Right lung (tissue), 5 donors: ENCODE data around the gene LRP1. TPM values are rescaled to one million over a fixed set of nuclear protein-coding genes. Genes with fewer than 3 reads are reported as not detected.

Experiments used
- DNase-seq, 2 donors: peaks; one replicate each; pipeline ENCODE4 v3.0.0-alpha.2; 2013
- polyA plus RNA-seq, 5 donors: library from polyadenylated mRNA; unstranded; fragments of 120-200 nt; gene quantifications; one replicate each; pipeline versions ENCODE4 v1.2.1 to v1.2.3, GENCODE V29; 2013; ENCODE audit warnings: inconsistent platforms in 1 of 5, low replicate concordance in 1 of 5; ENCODE audit not compliant: insufficient read length in 5 of 5, insufficient read depth in 1 of 5

The LRP1 gene
- polyA plus RNA-seq, 5 donors, result 83.7 to 168 (median 101) TPM

DNA sequence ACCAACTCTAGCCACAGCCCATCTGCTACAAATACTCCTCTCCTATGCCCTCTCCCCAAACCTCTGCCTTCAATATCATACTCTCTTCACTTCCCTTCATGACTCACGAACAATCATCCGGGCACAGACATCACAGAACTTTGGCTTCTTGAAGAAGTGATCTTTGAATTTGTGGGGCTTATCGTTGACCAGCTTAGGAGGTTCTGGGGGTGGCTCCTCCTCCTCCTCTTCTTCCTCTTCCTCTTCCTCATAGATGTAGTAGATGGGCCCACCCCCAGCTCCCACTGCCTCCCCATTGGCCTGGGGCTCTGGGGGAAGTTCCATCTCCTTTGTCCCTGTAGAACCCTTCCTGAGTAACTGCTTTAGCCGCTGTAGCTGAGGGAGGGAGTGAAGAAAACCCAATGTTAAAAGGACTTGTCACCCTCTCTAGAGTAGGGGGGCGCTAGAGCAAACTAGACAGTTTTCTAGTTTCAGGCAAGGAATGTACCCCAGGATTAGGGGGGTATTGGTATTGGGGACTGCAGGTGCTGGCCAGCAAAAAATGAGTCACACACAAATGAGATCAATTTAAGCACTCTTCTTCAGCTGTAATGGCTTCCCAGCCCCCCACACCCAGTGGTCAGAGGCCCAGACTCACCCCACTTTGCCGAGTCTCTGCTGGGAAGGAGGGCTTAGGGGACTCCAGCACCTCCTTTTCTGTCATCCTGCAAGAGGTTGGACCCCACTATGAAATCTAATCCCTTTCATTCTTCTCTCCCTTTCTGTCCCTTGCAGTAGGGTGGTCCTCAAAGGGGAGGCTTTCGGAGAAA lies 120.9 kb downstream of the LRP1 start:
- DNase-seq, result no peak

DNA sequence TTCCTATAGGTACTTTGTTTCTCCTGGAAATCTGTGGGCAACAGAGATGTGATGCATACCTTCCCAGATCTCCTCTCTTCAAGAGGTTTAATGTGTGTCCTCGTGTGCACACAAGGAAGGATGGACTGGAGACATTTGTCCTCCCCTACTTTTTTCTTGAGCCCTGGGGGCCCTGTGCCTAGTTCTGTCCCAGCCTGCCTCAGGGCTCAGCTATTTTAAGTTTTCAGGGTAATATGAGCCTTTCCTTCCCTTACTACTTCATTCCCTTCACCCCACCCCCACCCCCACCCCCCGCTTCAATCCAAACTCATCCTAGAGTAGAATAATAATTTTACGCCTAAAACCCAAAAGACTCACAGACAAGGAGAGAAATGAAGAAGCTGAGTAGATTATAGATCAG lies 122.3 kb downstream of the LRP1 start:
- no peak for DNase-seq

DNA sequence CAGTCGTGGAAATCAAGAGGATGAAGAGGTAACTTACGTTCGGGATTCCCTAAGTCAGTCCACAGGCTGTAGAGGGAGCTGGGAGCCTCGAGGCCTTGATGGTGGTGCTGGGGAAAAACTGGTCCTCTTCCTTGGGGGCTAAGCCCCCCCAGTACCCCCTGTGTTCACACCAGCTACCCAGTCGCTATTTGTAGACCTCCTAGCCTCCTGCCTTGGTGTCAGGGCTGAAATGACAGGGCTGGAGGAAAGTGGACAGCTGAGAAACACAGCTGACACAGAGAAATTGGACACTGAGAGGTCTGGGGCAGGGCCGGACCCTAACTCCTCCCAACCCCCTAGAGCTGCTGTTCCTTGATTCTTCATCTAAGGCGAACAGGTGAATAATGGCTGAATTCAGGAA lies 122.7 kb downstream of the LRP1 start, which contains the start of gene STAC3:
Gene STAC3 (minus strand): TSS at position 232 of the 400 bp plus-strand sequence. CDS start 1,551 bp downstream, outside the sequence.
- no peak for DNase-seq

DNA sequence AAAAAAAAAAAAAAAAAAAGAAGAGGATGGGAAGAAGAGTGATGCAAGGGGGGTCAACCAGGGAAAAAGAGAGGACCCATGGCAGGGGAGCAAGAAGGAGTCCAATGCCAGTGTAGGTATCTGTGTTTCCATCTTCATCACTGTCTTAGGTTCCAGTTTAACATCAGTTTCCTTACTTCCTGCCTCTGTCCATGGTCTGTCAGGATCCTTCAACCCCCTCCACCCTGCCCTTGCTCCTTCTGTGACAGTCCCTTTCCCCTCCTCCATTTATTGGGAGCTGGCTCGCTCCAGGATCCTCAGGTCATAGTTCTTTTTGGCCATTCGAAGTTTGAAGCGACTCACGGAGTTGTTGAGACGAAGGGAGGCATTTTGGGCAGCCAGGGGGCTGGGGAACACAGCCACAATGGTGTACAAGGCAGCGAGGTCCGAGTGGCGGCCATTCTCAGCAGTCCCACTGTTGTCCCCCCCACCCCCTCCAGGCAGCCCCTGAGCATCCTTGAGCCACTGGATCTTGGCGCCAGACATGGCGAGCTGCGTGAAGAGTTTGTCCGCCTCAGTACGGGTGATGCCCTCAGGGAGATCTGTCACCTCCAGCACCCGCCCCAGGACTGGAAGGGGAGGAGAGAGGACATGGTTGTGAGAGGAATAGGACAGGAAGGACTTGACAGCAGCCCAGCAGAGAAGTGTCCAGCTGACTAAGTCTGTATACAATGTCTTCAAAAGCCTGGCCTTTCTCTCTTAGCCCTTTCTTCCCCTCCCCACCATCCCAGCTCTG lies 126.4 kb downstream of the LRP1 start:
- no peak for DNase-seq

DNA sequence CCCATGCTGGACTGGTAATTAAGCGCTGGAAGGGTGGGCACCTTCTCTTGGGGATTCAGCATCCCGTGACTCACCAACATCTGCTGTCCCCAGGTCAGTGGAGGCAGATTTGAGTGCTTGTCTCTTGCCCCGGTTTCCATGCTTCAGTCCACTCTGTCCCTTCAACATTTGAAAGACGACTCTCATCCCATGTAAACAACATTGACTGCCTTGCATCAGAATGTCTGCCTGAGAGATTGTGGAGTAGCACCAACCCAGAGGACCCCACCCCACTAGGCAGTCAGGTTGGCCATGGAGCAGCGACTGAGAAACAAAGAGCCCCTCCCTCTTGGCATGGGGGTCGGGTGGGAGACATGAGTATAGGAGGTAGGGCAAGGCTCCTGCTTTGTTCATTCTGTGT lies 127.6 kb downstream of the LRP1 start:
- DNase-seq, result no peak

DNA sequence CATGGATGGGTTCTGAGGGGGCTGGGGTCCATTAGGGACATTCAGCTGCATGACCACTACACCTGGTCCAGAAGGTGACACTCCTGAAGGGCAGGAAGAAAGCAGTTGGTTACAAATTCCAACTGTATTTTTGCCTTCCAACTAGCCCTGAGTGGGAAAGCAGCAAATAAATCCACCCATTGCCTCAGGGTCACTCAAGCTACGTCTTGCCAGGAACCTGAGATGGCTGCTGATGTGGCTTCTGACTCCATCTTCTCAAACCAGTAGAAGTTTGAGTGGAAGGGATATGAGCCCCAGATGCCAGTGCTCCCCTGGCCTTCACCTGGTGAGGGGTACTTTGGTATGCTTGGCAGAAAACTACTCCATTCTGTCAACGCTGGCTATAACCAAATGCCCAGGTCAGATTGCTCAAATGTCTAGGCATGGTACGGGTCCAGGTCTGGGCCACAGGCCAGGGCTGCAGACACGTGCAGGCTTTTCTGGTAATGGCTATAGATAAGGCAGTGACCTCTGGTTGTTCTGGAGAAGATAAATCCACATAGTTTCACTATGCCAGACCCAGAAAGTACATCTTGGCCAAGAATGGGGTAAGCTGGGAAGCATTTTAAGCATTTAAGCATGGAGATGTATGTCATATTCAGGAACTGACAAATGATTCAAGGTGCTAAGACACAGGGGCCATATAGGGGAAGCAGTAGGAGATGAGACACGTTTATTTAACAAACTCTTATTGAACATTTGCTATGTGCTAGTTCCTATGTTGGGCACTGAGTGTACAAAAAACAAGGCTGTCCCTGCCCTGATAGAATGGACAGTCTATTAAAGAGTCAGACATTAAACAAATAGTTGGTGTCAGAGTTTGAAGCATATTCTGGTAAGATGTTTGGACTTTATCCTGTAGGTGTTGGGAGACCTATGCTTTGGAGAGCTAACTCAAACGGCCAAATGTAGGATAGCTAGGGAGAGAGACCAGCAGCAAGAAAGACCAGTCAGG lies 131.0 kb downstream of the LRP1 start:
- DNase-seq, result no peak

GRCh38 chr12:57260366-57260765 lies 132.1 kb downstream of the LRP1 start:
- no peak for DNase-seq

- no peak for DNase-seq
Observed at GRCh38 chr12:57261428-57261865, 133.2 kb downstream of the LRP1 start.

GRCh38 chr12:57262126-57262822 lies 134.0 kb downstream of the LRP1 start:
- DNase-seq, result no peak

Other genes with a start within 250 kb of the LRP1 start
- gene SDR9C7, start 194.1 kb upstream of the LRP1 start, polyA plus RNA-seq, result under 1 TPM in 4 of 5 donors, not detected in 1; 0.09 to 0.24 (median 0.17) TPM
- gene RDH16, start 170.9 kb upstream of the LRP1 start, polyA plus RNA-seq, result under 1 TPM; 0.48 to 0.94 (median 0.74) TPM
- 10 to 100 TPM in 4 of 5 donors, 1 to 10 TPM in 1; 9.1 to 12.8 (median 10.5) TPM for gene ZBTB39, start 121.9 kb upstream of the LRP1 start, polyA plus RNA-seq
- gene TAC3, start 112.0 kb upstream of the LRP1 start, polyA plus RNA-seq, result under 1 TPM; 0.19 to 0.90 (median 0.81) TPM
- gene MYO1A, start 78.4 kb upstream of the LRP1 start, polyA plus RNA-seq, result under 1 TPM; 0.08 to 0.22 (median 0.18) TPM
- 10 to 100 TPM; 15.7 to 36.6 (median 28.8) TPM for gene NEMP1, start 49.7 kb upstream of the LRP1 start, polyA plus RNA-seq
- 10 to 100 TPM; 34.2 to 52.7 (median 45.0) TPM for gene NAB2, start 39.4 kb upstream of the LRP1 start, polyA plus RNA-seq
- gene STAT6, start 17.1 kb upstream of the LRP1 start, polyA plus RNA-seq, result 100 to 1,000 TPM; 131 to 169 (median 162) TPM
- gene LRP1-AS, start 19.1 kb downstream of the LRP1 start, polyA plus RNA-seq, result 1 to 10 TPM in 1 of 5 donors, under 1 TPM in 3, not detected in 1; 0.29 to 1.1 (median 0.78) TPM
- 1 to 10 TPM in 2 of 5 donors, under 1 TPM in 3; 0.52 to 2.0 (median 0.91) TPM for gene NXPH4, start 88.3 kb downstream of the LRP1 start, polyA plus RNA-seq
- 10 to 100 TPM; 64.9 to 89.4 (median 73.2) TPM for gene SHMT2, start 101.2 kb downstream of the LRP1 start, polyA plus RNA-seq
- 10 to 100 TPM in 1 of 5 donors, 1 to 10 TPM in 4; 2.9 to 20.8 (median 4.3) TPM for gene STAC3, start 122.7 kb downstream of the LRP1 start, polyA plus RNA-seq